GM18498 (cell line): Measurements from ENCODE around the gene FHOD3.
A peak's percentile ranks its signal among the peaks of the same experiment; 100 is the strongest.

Experiments
- ATAC-seq: cut with Tn5 transposase; IDR thresholded peaks from one replicate; pipeline ENCODE4 v1.9.1; 2021; ENCODE audit warnings: mild to moderate bottlenecking, moderate library complexity; ENCODE audit not compliant: unreplicated experiment

The FHOD3 gene

DNA sequence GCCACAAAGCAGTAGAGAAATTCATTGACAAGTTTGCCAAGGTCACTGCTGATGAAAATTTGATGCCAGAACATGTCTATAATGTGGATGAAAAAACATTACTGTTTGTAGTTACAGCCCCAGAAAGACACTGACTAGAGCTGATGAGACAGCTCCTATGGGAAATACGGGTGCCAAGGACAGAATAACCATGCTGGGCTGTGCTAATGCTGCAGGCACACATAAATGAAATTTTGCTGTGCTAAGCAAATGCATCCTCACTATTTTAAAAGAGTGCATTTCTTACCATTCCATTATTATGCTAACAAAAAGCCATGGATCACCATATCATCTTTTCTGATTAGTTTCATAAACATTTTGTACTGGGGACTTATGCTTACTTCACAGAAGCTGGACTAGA, 208.2 kb downstream of the FHOD3 start:
- no peak for ATAC-seq

GRCh38 chr18:36509646-36510197, 212.2 kb downstream of the FHOD3 start:
- no peak for ATAC-seq

DNA sequence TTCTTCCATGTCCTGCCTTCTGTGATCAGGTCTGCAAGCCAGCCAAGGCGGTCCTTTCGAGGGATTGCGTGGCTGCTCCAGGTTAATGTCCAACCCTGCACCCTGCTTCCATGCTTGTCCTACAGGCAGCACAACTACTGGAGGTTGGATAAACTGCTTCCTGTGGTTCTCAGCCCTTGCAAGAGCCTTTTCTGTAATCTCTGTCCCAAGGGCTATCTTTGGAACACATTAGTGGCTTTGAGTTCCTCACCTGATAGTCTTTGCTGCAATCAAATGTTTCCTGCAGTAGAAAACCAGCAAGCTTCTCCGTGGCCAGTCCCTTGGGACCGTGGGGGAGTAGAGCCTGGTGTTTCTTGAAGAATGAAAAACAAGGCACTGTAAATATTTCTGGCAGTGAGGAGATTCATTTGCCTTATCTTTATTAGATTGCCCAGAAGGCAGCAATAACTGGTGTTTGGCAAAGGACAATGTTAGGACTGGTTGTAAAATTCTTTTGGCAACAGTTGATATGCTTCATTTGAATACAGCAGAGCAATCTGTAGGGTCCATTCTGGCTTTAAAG, 214.4 kb downstream of the FHOD3 start:
- no peak for ATAC-seq

- no peak for ATAC-seq
These were observed 216.0 kb downstream of the FHOD3 start for GRCh38 chr18:36513556-36513955.

GRCh38 chr18:36514778-36515177, 217.3 kb downstream of the FHOD3 start:
- ATAC-seq = no peak

DNA sequence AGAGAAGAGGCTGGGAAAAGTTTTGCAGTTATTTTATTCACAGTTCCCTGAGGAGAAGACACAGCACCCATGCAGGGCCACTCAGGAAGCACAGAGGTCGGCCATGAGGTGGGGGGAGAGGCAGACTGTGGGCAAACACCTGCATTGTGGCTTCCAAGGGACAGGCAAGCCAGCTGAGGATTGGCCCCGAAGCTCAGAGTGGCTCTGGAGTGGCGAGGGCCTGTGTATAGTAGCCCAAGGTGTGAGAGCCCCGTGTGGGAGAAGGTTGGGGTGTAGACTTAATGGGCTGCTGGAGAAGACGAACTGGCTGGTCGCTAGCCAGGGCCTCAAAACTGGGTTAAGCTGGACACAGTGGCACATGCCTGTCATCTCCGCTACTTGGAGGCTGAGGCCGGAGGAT, 218.7 kb downstream of the FHOD3 start:
- no peak for ATAC-seq

GRCh38 chr18:36516726-36517125, 219.2 kb downstream of the FHOD3 start:
- no peak for ATAC-seq

GRCh38 chr18:36518839-36519238, 221.3 kb downstream of the FHOD3 start:
- ATAC-seq = no peak

- ATAC-seq = peak; percentile 70
These were observed 221.8 kb downstream of the FHOD3 start for GRCh38 chr18:36519358-36519757.

- no peak for ATAC-seq
These were observed 225.0 kb downstream of the FHOD3 start for GRCh38 chr18:36522509-36522908.

GRCh38 chr18:36525913-36526312, 228.4 kb downstream of the FHOD3 start:
- ATAC-seq = no peak

- ATAC-seq = no peak
These were observed 229.1 kb downstream of the FHOD3 start for GRCh38 chr18:36526611-36527010.

- no peak for ATAC-seq
These were observed 229.5 kb downstream of the FHOD3 start for GRCh38 chr18:36527051-36527450.

DNA sequence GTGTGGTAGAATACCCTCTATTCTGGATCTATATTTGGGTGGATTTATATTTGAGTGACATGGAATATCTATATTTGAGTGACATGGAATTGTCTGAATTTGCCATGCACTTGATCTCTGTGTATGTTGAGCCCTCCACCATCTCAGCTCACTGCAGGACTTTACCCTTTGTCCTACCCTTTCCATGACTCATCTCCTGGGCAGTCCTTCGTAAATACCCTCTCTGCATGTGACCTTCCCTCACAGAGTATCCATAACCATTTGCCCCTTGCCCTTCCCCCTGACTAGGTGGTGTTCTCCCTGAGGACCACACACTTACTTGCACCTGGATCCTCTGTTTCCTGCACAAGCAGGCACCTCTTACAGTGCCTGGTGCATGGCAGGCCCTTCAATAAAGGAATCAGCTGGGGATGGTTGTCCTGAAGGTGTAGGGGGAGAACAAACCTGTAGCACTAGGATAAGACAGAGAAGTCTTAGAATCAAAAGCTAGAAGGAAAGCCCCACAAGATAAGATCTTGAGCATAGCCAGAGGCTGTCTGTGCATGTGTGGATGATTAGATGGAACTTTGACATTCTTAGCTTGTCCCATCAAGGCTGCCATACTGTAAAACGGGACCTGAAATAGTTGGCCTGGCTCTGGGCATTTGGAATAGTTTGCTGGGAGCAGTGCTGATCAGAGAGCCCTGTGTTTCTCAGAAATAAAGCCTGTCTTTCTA, 230.4 kb downstream of the FHOD3 start:
- no peak for ATAC-seq

- ATAC-seq = no peak
These were observed 232.2 kb downstream of the FHOD3 start for GRCh38 chr18:36529747-36530146.

DNA sequence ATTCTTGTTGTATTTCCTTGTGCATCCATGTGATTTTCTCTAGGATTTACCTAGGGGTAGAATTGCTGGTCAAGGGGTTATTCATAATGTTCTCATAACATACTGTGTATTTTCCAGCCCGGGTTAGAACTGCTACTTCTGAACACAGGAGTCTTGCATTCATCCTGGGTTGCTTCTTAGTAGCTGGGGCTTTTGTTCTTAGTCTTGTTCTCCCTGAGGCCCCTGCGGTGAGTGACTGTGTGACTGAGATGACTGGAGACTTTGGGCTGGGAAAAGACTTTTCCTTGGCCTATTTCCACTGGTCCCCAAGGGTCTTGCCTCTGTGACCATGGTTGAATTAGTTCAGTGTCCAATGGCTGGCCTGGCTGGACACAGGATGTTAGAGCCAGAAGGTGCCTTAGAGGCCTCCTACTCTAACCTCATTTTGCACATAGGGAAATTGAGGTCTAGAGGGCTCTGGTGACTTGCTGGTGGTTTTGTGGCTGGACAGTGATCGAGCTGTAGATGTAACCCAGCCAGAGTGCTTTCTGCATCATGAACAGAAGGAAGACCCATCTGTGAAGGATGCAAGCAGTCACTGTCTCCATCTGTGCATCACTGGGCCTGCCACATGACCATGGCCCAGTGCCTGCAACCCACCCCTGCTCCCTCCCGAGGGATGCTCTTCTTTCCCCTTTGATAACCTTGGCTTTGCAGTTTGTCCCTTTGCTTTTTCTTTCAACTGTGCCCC, 233.3 kb downstream of the FHOD3 start:
- no peak for ATAC-seq

DNA sequence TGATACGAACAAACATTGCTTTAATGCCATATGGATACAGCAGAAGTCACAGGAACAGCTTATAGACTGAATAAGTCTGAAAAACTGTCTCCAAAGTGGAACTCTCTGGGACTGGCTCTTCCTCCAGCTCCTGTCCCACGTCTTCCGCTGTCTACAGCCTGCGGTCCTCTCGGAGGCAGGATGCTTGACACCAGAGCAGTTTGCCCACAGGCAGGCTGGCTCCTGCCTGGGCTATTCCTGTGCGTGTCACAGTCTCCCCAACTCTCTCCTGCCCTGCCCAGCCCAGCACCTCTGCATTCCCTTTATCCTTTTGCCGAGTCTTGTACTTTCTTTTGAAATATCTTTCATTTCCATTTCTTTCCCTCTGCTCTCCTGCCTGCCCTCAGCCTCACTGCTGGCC, 234.1 kb downstream of the FHOD3 start:
- ATAC-seq = no peak

DNA sequence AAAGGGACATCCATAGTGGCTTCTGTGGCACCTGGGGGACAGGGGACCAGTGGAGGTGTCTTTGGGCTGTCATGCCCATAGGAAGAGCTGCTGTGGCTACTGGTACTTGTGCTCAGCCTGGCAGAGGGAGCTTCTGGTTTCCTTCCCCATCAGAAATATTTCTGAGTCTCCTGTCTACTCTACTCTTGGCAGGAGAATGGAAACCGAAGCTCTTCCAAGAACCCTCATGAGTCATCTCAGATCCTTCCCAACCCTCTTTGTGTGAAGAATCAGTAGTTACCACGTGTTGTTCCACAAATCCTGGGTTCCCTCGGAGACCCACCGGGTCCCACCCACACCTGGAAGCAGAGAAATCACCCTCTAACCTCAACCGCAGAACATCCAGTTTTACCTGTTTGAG, 234.9 kb downstream of the FHOD3 start:
- ATAC-seq = no peak

DNA sequence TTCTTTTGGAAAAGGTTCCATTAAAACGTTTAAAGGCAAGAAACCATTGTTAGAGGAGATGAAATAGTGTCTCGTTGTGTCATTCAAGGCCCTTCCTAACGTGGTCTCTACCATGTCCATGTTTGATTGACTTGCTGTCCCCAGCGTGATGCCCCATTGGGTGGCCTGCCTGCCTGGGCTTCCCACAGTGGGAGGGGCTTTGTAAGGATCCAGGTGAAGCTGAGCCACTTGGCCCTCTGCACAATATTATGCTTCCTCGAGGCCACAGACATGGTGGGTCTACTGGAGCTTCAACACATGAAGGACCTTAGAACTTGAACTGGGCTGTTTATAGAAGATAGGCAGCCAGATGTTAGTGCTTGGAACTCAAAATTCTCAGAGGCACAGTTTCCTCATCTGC, 235.3 kb downstream of the FHOD3 start:
- ATAC-seq = no peak

DNA sequence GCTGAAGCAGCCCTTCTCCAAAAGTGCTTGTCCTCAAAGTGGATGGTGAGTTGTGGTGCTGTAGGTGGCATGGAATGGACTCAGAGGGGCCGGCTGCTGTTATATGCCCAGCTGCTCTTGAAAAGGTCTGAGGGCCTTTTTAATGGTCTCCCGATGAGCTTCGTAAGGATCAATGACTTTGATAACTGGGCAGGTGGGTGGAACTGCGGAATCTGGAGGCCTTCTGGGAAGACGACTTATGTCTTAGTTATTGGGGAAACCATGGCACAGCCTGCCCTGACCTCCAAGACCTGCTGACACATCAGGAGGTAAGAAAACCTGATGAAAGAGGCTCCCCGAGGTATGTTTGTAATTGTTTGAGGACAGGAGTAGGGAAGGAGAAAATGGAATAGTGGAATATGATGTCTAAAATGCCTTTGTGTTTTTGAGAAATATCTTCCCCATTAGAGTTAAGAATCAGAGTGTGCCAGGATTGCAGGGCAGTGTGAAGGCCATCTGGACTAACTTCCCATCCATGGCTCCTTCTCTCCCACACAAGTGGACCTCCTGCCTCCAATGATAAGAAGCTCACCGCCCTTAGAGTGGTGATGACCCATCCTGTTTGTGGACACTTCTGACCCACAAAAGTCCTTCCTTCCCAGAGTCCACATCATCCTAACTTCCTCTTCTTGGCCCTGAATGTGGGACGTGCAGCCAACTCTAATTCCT, 236.1 kb downstream of the FHOD3 start:
- ATAC-seq = no peak

DNA sequence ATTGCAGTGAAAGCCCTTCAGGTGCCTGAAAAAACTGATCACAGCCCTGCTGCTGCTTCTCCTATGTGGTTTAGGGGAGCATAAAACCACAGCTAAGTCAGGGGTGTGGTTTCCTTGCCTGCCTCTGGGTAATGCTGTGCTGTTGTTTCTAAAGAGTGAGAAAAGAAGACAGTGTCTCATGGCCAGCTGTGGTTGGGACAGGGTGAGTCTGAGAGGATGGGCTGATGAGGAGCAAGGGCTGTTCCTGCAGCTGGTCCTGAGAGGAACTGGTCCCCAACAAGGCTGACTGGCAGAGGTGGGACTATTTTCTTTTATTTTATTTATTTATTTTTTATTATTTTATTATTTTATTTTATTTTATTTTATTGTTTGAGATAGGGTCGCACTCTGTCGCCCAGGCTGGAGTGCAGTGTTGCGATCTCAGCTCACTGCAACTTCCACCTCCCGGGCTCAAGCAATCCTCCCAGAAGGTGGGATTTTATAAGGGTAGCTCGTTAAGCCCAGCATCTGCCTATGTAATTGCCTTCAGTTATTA, 236.7 kb downstream of the FHOD3 start:
- no peak for ATAC-seq
